PFSK-1 (cell line): Measurements from ENCODE around the gene RNASEH1.

Experiments used
- FOXP2 ChIP-seq: optimal IDR thresholded peaks from 2 replicates; pipeline ENCODE3; 2011; ENCODE audit warnings: borderline replicate concordance, control low read depth, inconsistent platforms; ENCODE audit not compliant: insufficient read depth; ENCODE audit errors: extremely low read length, extremely low read depth
- POLR2AphosphoS5 ChIP-seq: IDR thresholded peaks from 2 replicates; pipeline ENCODE4 v1.6.1; 2012; ENCODE audit warnings: low read depth, mild to moderate bottlenecking, control low read depth, low read length, moderate library complexity
- REST ChIP-seq, 2 experiments: IDR thresholded peaks; 2 replicates each; pipeline versions ENCODE4 v1.6.1 to v1.8.0; 2011 to 2012; ENCODE audit warnings: low read depth in 2 of 2, low read length in 2 of 2, control low read depth in 1 of 2, inconsistent platforms in 1 of 2, mild to moderate bottlenecking in 1 of 2, moderate library complexity in 1 of 2; ENCODE audit not compliant: insufficient read depth in 1 of 2
- SIN3A ChIP-seq: IDR thresholded peaks from 2 replicates; pipeline ENCODE4 v1.6.1; 2012; ENCODE audit warnings: mild to moderate bottlenecking, low read length, moderate library complexity, borderline replicate concordance; ENCODE audit not compliant: insufficient read depth
- TAF1 ChIP-seq: IDR thresholded peaks from 2 replicates; pipeline ENCODE4 v1.6.1; 2012; ENCODE audit warnings: low read length, control low read depth, borderline replicate concordance; ENCODE audit not compliant: insufficient read depth

DNA sequence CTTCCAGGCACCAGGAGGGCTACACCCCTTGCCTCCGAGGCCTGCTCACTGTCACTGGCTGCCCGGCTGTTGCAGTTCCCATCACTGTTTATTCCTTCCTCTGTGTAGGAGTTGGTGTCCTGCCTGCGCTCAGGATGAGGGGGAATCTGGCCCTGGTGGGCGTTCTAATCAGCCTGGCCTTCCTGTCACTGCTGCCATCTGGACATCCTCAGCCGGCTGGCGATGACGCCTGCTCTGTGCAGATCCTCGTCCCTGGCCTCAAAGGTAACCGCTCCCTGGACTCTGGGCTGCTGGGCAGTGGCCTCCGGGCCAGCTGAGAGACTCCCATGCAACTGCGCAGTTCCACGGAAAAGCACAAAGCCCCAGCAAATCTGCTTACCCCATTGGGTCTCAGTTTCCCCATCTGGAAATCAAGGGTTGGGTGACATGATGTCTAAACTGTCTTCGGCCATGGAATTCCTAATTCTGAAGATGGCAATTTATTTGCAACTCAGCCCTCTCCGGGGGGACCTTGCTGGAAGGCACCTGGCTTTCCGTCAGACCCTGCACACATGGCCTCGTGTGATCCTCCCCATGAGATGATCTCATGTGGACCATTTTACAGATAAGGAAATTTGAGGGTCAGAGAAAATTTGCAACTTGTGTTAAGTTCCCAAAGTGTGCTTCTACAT, 46.2 kb upstream of the RNASEH1 start:
- no peak for TF ChIP-seq SIN3A
- no peak for TF ChIP-seq POLR2AphosphoS5
- TF ChIP-seq REST (IDR thresholded peaks at IDR 0.05; ENCODE audit: insufficient read depth in 1 of 2, low read depth in 2 of 2, low read length in 2 of 2), result no peak
- no peak for TF ChIP-seq TAF1
- TF ChIP-seq FOXP2, result peak; percentile 84
